Progenitor cell of endocrine pancreas (in vitro differentiated cells): ENCODE data around the gene PAXX. TPM values are rescaled to one million over a fixed set of nuclear protein-coding genes. Genes with fewer than 3 reads are reported as not detected.

Source experiments
- DNase-seq: peaks from one replicate; pipeline ENCODE4 v3.0.0; 2021; ENCODE audit warnings: low spot score; ENCODE audit not compliant: unreplicated experiment
- H3K27ac Mint-ChIP-seq: 2 replicates; pipeline ENCODE4 v1.8.0; 2021; ENCODE audit warnings: mild to moderate bottlenecking, moderate library complexity, mixed read lengths
- H3K27me3 Mint-ChIP-seq: 2 replicates; pipeline ENCODE4 v1.8.0; 2021; ENCODE audit warnings: mixed read lengths
- H3K36me3 Mint-ChIP-seq: 2 replicates; pipeline ENCODE4 v1.8.0; 2022; ENCODE audit warnings: mixed read lengths; ENCODE audit not compliant: insufficient read depth
- H3K4me1 Mint-ChIP-seq: 2 replicates; pipeline ENCODE4 v1.8.0; 2021; ENCODE audit warnings: low read depth, mixed read lengths
- H3K4me3 Mint-ChIP-seq: 2 replicates; pipeline ENCODE4 v1.8.0; 2021; ENCODE audit warnings: low read depth, mild to moderate bottlenecking, moderate library complexity, mixed read lengths
- H3K9me3 Mint-ChIP-seq: 2 replicates; pipeline ENCODE4 v1.8.0; 2021; ENCODE audit warnings: low read depth, mixed read lengths
- total RNA-seq: library from RNA; stranded (reverse); gene quantifications from 2 replicates; pipeline ENCODE4 v1.2.1, GENCODE V29; 2021
- TF ChIP-seq, protein P1 (sequence below): fragments of 200-600 bp; sonication (generic); IDR thresholded peaks from one replicate; pipeline ENCODE4 v1.5.0; 2021; ENCODE audit warnings: antibody characterized with exemption, mild to moderate bottlenecking; ENCODE audit not compliant: unreplicated experiment

The PAXX gene
- total RNA-seq, 1 donor from 2014 or later = 54.9 TPM

DNA sequence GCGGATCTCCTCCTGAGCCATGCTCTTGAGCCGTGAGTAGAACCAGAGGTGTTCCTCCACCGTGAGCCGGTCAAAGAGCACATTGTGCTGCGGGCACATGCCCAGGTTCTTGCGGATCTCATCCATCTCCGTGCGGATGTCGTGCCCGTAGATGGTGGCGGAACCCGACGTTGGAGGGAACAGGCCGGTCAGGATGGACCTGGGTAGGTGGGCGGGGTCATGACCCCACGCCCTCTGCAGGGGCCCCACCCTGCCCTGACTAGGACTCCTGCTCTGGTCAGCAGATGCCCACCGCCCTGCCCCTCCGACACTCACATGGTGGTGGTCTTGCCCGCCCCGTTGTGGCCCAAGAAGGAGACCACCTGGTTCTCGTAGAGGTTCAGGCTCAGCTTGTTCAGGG, 23.8 kb downstream of the PAXX start:
- Mint-ChIP-seq H3K27ac (no peak overlapping the region), H3K36me3 (peaks cover 1% of the 10 kb centered on the region), H3K9me3 (no peaks in the 10 kb centered on the region), H3K4me3 (no peak overlapping the region), H3K27me3 (no peaks in the 10 kb centered on the region), H3K4me1 (no peaks in the 10 kb centered on the region)
- TF ChIP-seq, protein P1, sequence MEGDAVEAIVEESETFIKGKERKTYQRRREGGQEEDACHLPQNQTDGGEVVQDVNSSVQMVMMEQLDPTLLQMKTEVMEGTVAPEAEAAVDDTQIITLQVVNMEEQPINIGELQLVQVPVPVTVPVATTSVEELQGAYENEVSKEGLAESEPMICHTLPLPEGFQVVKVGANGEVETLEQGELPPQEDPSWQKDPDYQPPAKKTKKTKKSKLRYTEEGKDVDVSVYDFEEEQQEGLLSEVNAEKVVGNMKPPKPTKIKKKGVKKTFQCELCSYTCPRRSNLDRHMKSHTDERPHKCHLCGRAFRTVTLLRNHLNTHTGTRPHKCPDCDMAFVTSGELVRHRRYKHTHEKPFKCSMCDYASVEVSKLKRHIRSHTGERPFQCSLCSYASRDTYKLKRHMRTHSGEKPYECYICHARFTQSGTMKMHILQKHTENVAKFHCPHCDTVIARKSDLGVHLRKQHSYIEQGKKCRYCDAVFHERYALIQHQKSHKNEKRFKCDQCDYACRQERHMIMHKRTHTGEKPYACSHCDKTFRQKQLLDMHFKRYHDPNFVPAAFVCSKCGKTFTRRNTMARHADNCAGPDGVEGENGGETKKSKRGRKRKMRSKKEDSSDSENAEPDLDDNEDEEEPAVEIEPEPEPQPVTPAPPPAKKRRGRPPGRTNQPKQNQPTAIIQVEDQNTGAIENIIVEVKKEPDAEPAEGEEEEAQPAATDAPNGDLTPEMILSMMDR = no peak
- DNase-seq = no peak

DNA sequence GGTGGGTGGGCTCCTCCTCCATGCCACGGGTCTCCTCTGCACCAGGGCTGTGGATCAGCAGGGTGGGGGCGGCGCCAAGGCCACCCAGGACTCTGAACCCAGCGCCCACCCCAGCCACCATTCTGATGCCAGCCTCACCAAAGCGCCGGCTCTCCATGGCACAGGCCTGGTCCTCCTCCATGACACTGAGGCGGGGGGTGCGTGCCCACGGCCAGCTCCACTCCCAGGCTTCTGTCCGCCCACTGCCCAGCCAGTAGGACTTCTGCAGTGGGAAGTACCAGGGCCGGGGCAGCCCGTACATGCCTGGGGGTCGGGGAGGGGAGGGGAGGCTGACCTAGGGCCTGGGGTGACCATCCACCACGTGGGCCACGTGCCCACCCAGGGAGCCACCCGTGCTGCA, 24.2 kb downstream of the PAXX start:
- Mint-ChIP-seq H3K27ac (no peak overlapping the region), H3K36me3 (peaks cover 1% of the 10 kb centered on the region), H3K4me3 (no peak overlapping the region), H3K9me3 (no peaks in the 10 kb centered on the region), H3K4me1 (no peaks in the 10 kb centered on the region), H3K27me3 (no peaks in the 10 kb centered on the region)
- DNase-seq = no peak
- TF ChIP-seq, protein P1 = no peak

DNA sequence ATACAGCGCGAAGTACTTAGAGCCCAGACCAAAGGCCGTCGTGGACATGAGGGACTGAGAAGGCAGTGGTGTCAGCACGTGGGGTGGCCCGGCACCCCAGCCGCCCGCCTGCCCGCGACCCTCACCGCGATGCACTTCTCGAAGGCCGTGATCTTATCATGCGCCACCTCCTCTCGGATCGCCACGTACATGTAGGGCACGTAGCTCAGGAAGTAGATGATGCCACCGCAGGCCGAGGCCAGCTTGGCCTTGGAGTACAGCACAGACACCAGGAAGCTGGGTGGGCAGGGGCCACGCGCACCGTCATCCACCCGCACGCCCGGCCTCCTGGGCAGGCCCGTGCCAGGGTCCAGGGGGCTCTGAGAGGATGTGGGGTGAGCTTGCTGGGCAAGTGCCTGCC, 24.8 kb downstream of the PAXX start:
- H3K4me1 Mint-ChIP-seq = no peaks in the 10 kb centered on the region
- peaks cover 1% of the 10 kb centered on the region for H3K36me3 Mint-ChIP-seq
- no peak overlapping the region for H3K27ac Mint-ChIP-seq
- H3K9me3 Mint-ChIP-seq = no peaks in the 10 kb centered on the region
- DNase-seq = no peak
- TF ChIP-seq, protein P1 = no peak
- no peak overlapping the region for H3K4me3 Mint-ChIP-seq
- no peaks in the 10 kb centered on the region for H3K27me3 Mint-ChIP-seq

DNA sequence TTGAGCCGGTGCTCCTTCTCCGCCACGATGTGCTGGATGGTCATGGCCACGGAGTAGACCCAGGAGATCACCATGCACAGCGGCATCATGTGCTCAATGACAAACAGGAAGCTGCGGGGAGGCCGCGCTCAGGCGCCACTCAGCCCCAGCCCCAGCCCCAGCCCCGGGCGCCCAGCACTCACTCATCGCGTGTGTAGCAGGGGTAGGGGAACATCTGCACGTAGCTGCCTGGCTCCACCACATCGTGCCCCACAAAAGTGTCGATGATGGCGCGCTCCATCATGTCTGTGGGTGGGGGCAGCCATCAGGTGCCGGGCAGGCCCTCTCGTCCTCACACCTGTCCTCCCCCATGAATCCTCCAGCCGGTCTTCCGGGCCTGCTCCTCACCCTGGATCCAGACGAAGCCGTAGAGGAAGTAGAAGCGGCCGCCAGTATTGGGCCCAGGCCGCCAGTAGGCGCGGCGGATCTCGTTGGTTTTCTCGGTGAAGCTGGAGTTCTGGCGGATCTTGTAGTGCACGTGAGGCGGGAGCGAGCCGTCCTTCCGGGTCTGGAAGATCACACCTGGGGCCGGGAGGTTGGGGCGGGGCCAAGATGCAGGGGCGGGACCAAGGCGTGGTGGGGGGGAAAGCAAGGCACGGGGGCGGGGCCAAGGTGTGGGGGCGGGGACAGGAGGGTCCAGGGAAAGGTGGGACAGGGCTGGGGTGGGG, 25.7 kb downstream of the PAXX start:
- H3K27ac Mint-ChIP-seq = no peak overlapping the region
- H3K4me1 Mint-ChIP-seq = no peaks in the 10 kb centered on the region
- no peak overlapping the region for H3K4me3 Mint-ChIP-seq
- H3K27me3 Mint-ChIP-seq = no peaks in the 10 kb centered on the region
- H3K36me3 Mint-ChIP-seq = peaks cover 1% of the 10 kb centered on the region
- TF ChIP-seq, protein P1 = no peak
- DNase-seq = no peak
- no peaks in the 10 kb centered on the region for H3K9me3 Mint-ChIP-seq

DNA sequence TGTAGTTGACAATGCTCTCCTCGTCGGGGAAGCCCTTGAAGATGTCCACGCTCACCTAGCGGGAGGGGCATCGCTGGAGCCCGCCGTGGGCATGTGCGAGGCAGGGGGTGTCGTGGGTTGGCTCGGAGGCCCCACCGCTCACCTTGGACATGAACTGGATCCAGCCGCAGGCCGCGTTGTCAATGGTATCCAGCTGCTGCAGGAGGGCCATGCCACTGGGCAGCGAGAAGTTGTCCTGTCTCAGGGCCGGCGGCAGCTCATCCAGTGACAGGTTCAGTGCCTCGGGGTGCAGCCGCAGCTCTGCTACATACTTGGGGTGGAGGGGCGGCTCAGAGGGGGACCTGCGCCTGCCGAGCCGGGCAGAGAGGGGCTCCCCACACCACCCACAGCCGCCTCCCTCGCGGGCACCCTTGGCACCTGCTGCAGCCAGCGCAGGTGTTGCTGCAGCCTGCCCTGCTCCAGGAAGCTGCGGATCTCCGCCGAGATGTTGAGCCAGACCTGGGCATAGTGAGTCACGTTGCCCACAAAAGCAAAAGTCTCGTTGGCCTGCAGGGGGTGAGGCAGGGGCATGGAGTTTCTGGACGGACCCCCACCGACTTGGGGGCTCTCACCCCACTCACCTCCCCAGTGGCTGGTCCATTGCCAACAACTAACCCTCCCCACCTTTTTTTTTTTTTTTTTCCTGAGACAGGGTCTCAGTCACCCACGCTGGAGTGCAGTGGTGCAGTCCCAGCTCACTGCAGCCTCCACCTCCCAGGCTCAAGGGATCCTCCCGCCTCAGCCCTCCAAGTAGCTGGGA, 26.7 kb downstream of the PAXX start:
- no peaks in the 10 kb centered on the region for H3K4me1 Mint-ChIP-seq
- no peaks in the 10 kb centered on the region for H3K27me3 Mint-ChIP-seq
- TF ChIP-seq, protein P1 = no peak
- DNase-seq = no peak
- H3K27ac Mint-ChIP-seq = no peak overlapping the region
- H3K9me3 Mint-ChIP-seq = no peaks in the 10 kb centered on the region
- H3K36me3 Mint-ChIP-seq = peaks cover 1% of the 10 kb centered on the region
- no peak overlapping the region for H3K4me3 Mint-ChIP-seq
